Mammary epithelial cell (primary cell): ENCODE data around the gene OSBPL5.

Source experiments
- EZH2 ChIP-seq: IDR thresholded peaks from 2 replicates; pipeline ENCODE4 v1.6.1; 2012; ENCODE audit warnings: low read length, inconsistent platforms, borderline replicate concordance
- TF ChIP-seq, protein P1 (sequence below), 2 donors: IDR thresholded peaks in 1 of 2; conservative IDR thresholded peaks in 1 of 2; 2 replicates each; pipeline ENCODE4 v1.5.1; 2011 to 2012; ENCODE audit warnings: inconsistent platforms in 2 of 2, low read length in 2 of 2, mild to moderate bottlenecking in 2 of 2, control low read depth in 1 of 2, low read depth in 1 of 2; ENCODE audit not compliant: insufficient read depth in 1 of 2; ENCODE audit errors: extremely low read depth in 1 of 2

- TF ChIP-seq, protein P1, sequence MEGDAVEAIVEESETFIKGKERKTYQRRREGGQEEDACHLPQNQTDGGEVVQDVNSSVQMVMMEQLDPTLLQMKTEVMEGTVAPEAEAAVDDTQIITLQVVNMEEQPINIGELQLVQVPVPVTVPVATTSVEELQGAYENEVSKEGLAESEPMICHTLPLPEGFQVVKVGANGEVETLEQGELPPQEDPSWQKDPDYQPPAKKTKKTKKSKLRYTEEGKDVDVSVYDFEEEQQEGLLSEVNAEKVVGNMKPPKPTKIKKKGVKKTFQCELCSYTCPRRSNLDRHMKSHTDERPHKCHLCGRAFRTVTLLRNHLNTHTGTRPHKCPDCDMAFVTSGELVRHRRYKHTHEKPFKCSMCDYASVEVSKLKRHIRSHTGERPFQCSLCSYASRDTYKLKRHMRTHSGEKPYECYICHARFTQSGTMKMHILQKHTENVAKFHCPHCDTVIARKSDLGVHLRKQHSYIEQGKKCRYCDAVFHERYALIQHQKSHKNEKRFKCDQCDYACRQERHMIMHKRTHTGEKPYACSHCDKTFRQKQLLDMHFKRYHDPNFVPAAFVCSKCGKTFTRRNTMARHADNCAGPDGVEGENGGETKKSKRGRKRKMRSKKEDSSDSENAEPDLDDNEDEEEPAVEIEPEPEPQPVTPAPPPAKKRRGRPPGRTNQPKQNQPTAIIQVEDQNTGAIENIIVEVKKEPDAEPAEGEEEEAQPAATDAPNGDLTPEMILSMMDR (conservative IDR thresholded peaks at IDR 0.05 in 1 of 2, IDR thresholded peaks at IDR 0.05 in 1 of 2; ENCODE audit: extremely low read depth in 1 of 2, insufficient read depth in 1 of 2, low read depth in 1 of 2, low read length in 2 of 2), result no peak
- TF ChIP-seq EZH2, result no peak
Measured at GRCh38 chr11:3137486-3138177, 27.5 kb downstream of the OSBPL5 start.
